Naive thymus-derived CD8-positive, alpha-beta T cell (primary cell): ENCODE results near the gene ARL15. TPM values are rescaled to one million over a fixed set of nuclear protein-coding genes. Genes with fewer than 3 reads are reported as not detected.

ENCODE experiments used
- ATAC-seq, 2 donors: fragments of 150-1000 bp; cut with Tn5 transposase in 1 of 2; sonication (Bioruptor Pico), chemical (Tn5 transposase) in 1 of 2; 1 replicate in 1 of 2; 2 replicates in 1 of 2; pipeline ENCODE4 v1.10.0; 2021; ENCODE audit warnings: mild to moderate bottlenecking in 2 of 2, moderate library complexity in 2 of 2
- POLR2A ChIA-PET: fragments of 350-600 bp; sonication (Branson Sonifier 250); formaldehyde crosslinking; loops from one replicate; lab custom pipeline; 2021; ENCODE audit warnings: antibody characterized with exemption; lab: Charles Lee
- DNase-seq, 10 donors: peaks; one replicate each; pipeline versions ENCODE4 v3.0.0 to v3.0.0-alpha.2; 2020 to 2022
- H3K27ac Mint-ChIP-seq, 10 donors: one replicate each; pipeline ENCODE4 v1.8.0; 2020 to 2022; ENCODE audit warnings: mild to moderate bottlenecking in 10 of 10, mixed read lengths in 10 of 10, moderate library complexity in 4 of 10, inconsistent platforms in 1 of 10
- H3K27me3 Mint-ChIP-seq, 5 donors: one replicate each; pipeline ENCODE4 v1.8.0; 2021 to 2022; ENCODE audit warnings: mixed read lengths in 5 of 5
- H3K36me3 Mint-ChIP-seq, 3 donors: one replicate each; pipeline ENCODE4 v1.8.0; 2020 to 2022; ENCODE audit warnings: mixed read lengths in 3 of 3, mild to moderate bottlenecking in 2 of 3, inconsistent platforms in 1 of 3
- H3K4me1 Mint-ChIP-seq, 4 donors: one replicate each; pipeline ENCODE4 v1.8.0; 2021 to 2022; ENCODE audit warnings: mixed read lengths in 4 of 4
- H3K4me3 Mint-ChIP-seq, 10 donors: one replicate each; pipeline ENCODE4 v1.8.0; 2020 to 2022; ENCODE audit warnings: mild to moderate bottlenecking in 10 of 10, mixed read lengths in 10 of 10, moderate library complexity in 6 of 10, inconsistent platforms in 1 of 10
- H3K9me3 Mint-ChIP-seq, 9 donors: one replicate each; pipeline ENCODE4 v1.8.0; 2020 to 2022; ENCODE audit warnings: mixed read lengths in 9 of 9, mild to moderate bottlenecking in 3 of 9, inconsistent platforms in 1 of 9, moderate library complexity in 1 of 9
- polyA plus RNA-seq, 3 donors: library from polyadenylated mRNA; unstranded; fragments of 300-500 nt; fragmentation: Illumina TruSeq; gene quantifications; one replicate each; pipeline ENCODE4 v1.2.3, GENCODE V29; 2021
- total RNA-seq, 8 experiments: library from RNA in 2 of 8; stranded (reverse) in 2 of 8; gene quantifications; one replicate each; pipeline ENCODE4 v1.2.3 and lab custom pipeline; 2021 to 2026

Gene ARL15
- total and polyA plus RNA-seq, 5 experiments from 2014 or later = 9.9 to 15.2 (median 12.4) TPM

- no peak overlapping the region for H3K4me3 Mint-ChIP-seq
- DNase-seq = no peak
- H3K36me3 Mint-ChIP-seq = no peaks in the 10 kb centered on the region
- H3K9me3 Mint-ChIP-seq = no peaks in the 10 kb centered on the region
- ATAC-seq = no peak
- no peaks in the 10 kb centered on the region for H3K27me3 Mint-ChIP-seq
- H3K4me1 Mint-ChIP-seq = peaks cover 6 to 46% (median 24%) of the 10 kb centered on the region in 4 donors
- POLR2A ChIA-PET = no interaction called here
- H3K27ac Mint-ChIP-seq = peak overlapping the region in 1 of 10 donors; percentile 37
Measured at GRCh38 chr5:54227109-54227508, 83.3 kb downstream of the ARL15 start.

GRCh38 chr5:54226215-54226614 lies 84.2 kb downstream of the ARL15 start:
- no peak overlapping the region for H3K4me3 Mint-ChIP-seq
- no peaks in the 10 kb centered on the region for H3K27me3 Mint-ChIP-seq
- H3K4me1 Mint-ChIP-seq = peaks cover 6 to 40% (median 22%) of the 10 kb centered on the region in 4 donors
- ATAC-seq = no peak
- H3K27ac Mint-ChIP-seq = peak overlapping the region in 1 of 10 donors; percentile 18
- no peaks in the 10 kb centered on the region for H3K36me3 Mint-ChIP-seq
- POLR2A ChIA-PET = no interaction called here
- no peak for DNase-seq
- H3K9me3 Mint-ChIP-seq = no peaks in the 10 kb centered on the region

DNA sequence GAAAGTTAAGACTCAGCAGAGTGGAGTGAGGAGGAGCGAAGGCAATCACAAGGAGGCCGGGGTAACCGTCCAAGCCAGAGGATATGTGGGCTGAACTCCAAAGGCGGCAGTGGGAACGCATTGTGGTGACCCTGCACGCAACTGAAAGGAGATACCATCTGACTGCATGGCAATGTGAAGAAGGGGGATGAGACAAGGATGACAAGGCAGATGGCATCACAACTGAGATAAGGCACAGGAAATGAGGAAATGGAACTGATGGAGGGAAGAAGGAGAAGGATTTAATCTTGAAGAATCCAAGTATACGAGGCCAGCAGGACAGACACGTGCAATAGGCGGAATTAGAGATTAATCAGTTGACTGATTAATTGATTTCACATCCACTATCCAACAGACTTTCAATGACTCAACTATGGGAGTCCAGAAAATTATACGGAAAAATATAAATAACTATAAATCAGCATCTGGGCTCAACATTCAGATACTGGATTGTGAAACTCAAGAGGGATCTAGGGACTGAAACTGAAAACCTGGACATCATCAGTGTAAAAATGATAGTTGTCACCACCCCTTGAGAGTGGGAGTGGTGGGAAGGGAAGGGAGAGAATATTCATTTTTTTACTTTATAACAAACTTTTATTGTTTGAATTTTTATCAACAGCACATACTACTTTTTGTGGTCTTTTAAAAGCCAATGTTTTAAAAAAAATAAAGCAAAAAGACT lies 86.1 kb downstream of the ARL15 start:
- H3K27ac Mint-ChIP-seq = peak overlapping the region in 2 of 10 donors; percentile 27 to 29
- no peak for ATAC-seq
- no peak for DNase-seq
- peaks cover 0 to 4% (median 0%) of the 10 kb centered on the region in 3 donors for H3K36me3 Mint-ChIP-seq
- H3K9me3 Mint-ChIP-seq = no peaks in the 10 kb centered on the region
- H3K4me3 Mint-ChIP-seq = no peak overlapping the region
- no peaks in the 10 kb centered on the region for H3K27me3 Mint-ChIP-seq
- peaks cover 5 to 34% (median 17%) of the 10 kb centered on the region in 4 donors for H3K4me1 Mint-ChIP-seq
- POLR2A ChIA-PET = no interaction called here

DNA sequence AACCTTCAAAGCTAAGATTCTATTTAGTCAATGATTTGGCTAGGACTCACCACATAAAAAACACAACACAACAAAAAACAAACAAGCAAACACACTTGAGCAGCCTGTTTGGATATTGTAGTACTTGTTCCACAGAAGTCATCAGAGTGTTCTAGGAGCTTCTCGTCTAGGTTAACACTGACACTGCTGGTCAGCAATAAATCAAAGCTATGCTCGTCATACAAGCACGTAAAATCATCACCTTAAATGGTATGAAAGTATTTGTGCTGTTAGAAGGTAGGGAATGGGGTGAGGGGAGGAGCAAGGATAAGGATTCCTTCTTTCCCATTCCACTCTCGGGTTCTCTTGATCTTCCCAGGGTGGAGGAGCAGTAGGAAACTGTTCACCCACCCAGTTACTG lies 88.0 kb downstream of the ARL15 start:
- DNase-seq (no peak), ATAC-seq (no peak)
- Mint-ChIP-seq H3K27ac (no peak overlapping the region), H3K27me3 (no peaks in the 10 kb centered on the region), H3K9me3 (no peaks in the 10 kb centered on the region), H3K4me1 (peaks cover 1 to 34% (median 15%) of the 10 kb centered on the region in 4 donors), H3K36me3 (peaks cover 0 to 4% (median 0%) of the 10 kb centered on the region in 3 donors), H3K4me3 (no peak overlapping the region)
- POLR2A ChIA-PET = no interaction called here

- ATAC-seq (no peak), DNase-seq (no peak)
- peaks cover 0 to 32% (median 12%) of the 10 kb centered on the region in 4 donors for H3K4me1 Mint-ChIP-seq
- H3K27me3 Mint-ChIP-seq = no peaks in the 10 kb centered on the region
- H3K4me3 Mint-ChIP-seq = no peak overlapping the region
- POLR2A ChIA-PET = no interaction called here
- H3K27ac Mint-ChIP-seq = no peak overlapping the region
- H3K9me3 Mint-ChIP-seq = no peaks in the 10 kb centered on the region
- peaks cover 0 to 4% (median 0%) of the 10 kb centered on the region in 3 donors for H3K36me3 Mint-ChIP-seq
Measured at GRCh38 chr5:54221135-54221534, 89.2 kb downstream of the ARL15 start.

DNA sequence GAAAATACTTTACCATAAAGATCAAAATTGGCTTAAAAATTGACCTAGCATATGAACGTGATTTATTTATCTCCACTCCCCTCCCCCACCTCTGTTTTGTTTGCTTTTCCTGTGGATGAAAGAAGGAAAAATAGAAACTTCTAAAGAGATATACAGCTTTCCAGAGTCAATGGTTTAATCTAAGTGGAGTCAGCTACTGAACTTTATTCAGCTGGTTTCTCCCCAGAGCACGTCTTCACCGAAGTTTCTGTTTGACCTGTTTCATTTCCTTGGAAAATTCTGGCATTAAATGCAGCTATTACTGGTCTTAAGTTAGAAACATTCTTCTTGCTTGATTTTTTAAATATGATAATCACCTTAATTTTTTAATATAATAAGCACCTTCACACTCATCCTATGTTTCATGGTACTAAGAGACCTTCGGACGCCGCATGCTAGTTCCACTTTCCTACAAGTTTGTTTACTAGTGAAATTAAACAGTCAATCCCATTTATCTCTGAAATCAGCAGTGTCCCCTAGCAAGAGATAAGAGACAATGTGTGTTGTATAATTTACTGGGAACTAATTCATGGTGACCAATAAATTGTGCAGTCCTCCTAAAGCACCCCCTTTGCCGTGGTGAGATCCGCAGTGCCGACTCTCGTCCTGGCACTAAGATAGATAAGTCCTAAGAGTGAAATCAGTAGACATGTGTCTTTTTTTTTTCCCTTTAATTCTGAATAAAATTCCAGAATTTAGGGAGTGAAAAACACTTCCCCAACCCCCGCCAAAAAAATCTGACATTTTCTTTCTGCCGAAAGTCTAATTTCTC lies 89.9 kb downstream of the ARL15 start:
- Mint-ChIP-seq H3K27me3 (no peaks in the 10 kb centered on the region), H3K27ac (no peak overlapping the region), H3K36me3 (peaks cover 0 to 4% (median 0%) of the 10 kb centered on the region in 3 donors), H3K9me3 (no peaks in the 10 kb centered on the region), H3K4me1 (peaks cover 3 to 25% (median 9%) of the 10 kb centered on the region in 4 donors), H3K4me3 (no peak overlapping the region)
- ATAC-seq (no peak), DNase-seq (no peak)
- POLR2A ChIA-PET = no interaction called here

- Mint-ChIP-seq H3K36me3 (peaks cover 0 to 4% (median 0%) of the 10 kb centered on the region in 3 donors), H3K27ac (no peak overlapping the region), H3K4me1 (peaks cover 10 to 22% (median 16%) of the 10 kb centered on the region in 4 donors), H3K27me3 (no peaks in the 10 kb centered on the region), H3K4me3 (no peak overlapping the region), H3K9me3 (no peaks in the 10 kb centered on the region)
- ATAC-seq (no peak), DNase-seq (peak in 4 of 10 donors; percentile 9 to 30 (median 26))
- POLR2A ChIA-PET = no interaction called here
Measured at GRCh38 chr5:54217826-54218503, 92.4 kb downstream of the ARL15 start.

- no peak overlapping the region for H3K4me3 Mint-ChIP-seq
- ATAC-seq (no peak), DNase-seq (no peak)
- POLR2A ChIA-PET = no interaction called here
- no peaks in the 10 kb centered on the region for H3K27me3 Mint-ChIP-seq
- no peaks in the 10 kb centered on the region for H3K9me3 Mint-ChIP-seq
- H3K36me3 Mint-ChIP-seq = no peaks in the 10 kb centered on the region
- peaks cover 18 to 32% (median 25%) of the 10 kb centered on the region in 4 donors for H3K4me1 Mint-ChIP-seq
- no peak overlapping the region for H3K27ac Mint-ChIP-seq
Measured at GRCh38 chr5:54215233-54215736, 95.1 kb downstream of the ARL15 start.

DNA sequence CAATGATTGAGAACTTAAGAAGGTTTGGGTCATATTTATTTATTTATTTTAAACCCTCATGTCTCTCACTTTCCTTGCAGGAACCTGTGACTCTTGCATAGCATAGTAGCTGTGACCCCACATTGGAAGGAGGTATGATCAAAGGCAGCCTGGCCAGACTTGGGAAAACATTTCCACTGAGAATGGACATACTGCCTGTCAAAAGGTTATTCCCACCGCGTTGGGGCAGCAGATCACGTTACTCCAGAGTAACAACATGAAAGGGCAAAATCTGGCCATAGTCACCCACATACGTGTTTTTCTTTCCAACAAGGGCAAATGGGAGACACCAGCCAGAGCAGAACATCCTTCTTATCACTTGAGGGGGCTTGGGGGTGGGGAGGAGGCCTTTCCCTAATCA lies 95.7 kb downstream of the ARL15 start:
- H3K27me3 Mint-ChIP-seq = no peaks in the 10 kb centered on the region
- no peaks in the 10 kb centered on the region for H3K9me3 Mint-ChIP-seq
- no peak overlapping the region for H3K4me3 Mint-ChIP-seq
- H3K36me3 Mint-ChIP-seq = no peaks in the 10 kb centered on the region
- no peak overlapping the region for H3K27ac Mint-ChIP-seq
- POLR2A ChIA-PET = no interaction called here
- no peak for ATAC-seq
- no peak for DNase-seq
- H3K4me1 Mint-ChIP-seq = peaks cover 18 to 32% (median 25%) of the 10 kb centered on the region in 4 donors

DNA sequence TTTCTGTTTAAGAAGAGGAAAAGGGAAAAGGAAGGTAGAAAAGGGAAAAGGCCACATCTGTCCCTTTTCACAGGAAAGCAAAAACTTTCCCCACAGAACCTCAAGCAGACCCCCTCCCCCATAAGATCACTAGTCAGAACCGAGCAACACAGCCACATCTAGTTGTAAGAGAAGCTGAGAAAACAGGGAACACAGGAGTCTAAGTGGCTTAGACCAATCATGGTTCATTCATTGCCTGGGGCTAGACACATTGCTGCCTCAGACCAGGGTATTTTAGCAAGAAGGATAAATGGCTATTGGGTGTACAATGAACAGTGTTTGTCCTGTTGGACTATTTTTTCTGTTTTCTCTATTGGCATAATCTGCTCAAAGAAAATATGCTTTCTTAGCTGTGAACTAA lies 98.0 kb downstream of the ARL15 start:
- POLR2A ChIA-PET = no interaction called here
- Mint-ChIP-seq H3K36me3 (no peaks in the 10 kb centered on the region), H3K4me3 (no peak overlapping the region), H3K9me3 (no peaks in the 10 kb centered on the region), H3K27me3 (no peaks in the 10 kb centered on the region), H3K4me1 (peaks cover 24 to 36% (median 29%) of the 10 kb centered on the region in 4 donors), H3K27ac (peak overlapping the region in 1 of 10 donors; percentile 63)
- DNase-seq (no peak), ATAC-seq (no peak)

- H3K36me3 Mint-ChIP-seq = no peaks in the 10 kb centered on the region
- DNase-seq = no peak
- POLR2A ChIA-PET = no interaction called here
- no peaks in the 10 kb centered on the region for H3K9me3 Mint-ChIP-seq
- peaks cover 28 to 36% (median 30%) of the 10 kb centered on the region in 4 donors for H3K4me1 Mint-ChIP-seq
- no peak overlapping the region for H3K4me3 Mint-ChIP-seq
- H3K27ac Mint-ChIP-seq = peak overlapping the region in 1 of 10 donors; percentile 63
- no peak for ATAC-seq
- H3K27me3 Mint-ChIP-seq = no peaks in the 10 kb centered on the region
Measured at GRCh38 chr5:54211912-54212311, 98.5 kb downstream of the ARL15 start.

- Mint-ChIP-seq H3K36me3 (peaks cover 6 to 24% (median 14%) of the 10 kb centered on the region in 3 donors), H3K4me3 (no peak overlapping the region), H3K9me3 (peaks cover 0 to 21% (median 4%) of the 10 kb centered on the region in 9 donors), H3K27me3 (no peaks in the 10 kb centered on the region), H3K4me1 (peaks cover 11 to 23% (median 18%) of the 10 kb centered on the region in 4 donors), H3K27ac (peak overlapping the region in 1 of 10 donors; percentile 37)
- DNase-seq (no peak), ATAC-seq (no peak)
- POLR2A ChIA-PET = no interaction called here
Measured at GRCh38 chr5:54207566-54207965, 102.8 kb downstream of the ARL15 start.
